SK-N-SH treated with all-trans-retinoic acid at 6 μM for 48 hours (cell line): Measurements from ENCODE around the gene SLC24A5.

ENCODE experiments used
- GLIS3 ChIP-seq: fragments of 250-450 bp; sonication (Bioruptor Pico); IDR thresholded peaks from 2 replicates; pipeline ENCODE4 v1.5.0; 2020; ENCODE audit warnings: mild to moderate bottlenecking, moderate library complexity
- PPARA ChIP-seq: fragments of 250-450 bp; sonication (Bioruptor Pico); IDR thresholded peaks from 2 replicates; pipeline ENCODE4 v1.5.0; 2020; ENCODE audit warnings: mild to moderate bottlenecking, borderline replicate concordance
- RARB ChIP-seq: fragments of 250-450 bp; sonication (Bioruptor Pico); IDR thresholded peaks from 2 replicates; pipeline ENCODE4 v1.8.0; 2021; ENCODE audit warnings: mild to moderate bottlenecking, moderate library complexity
- ZNF565 ChIP-seq: fragments of 450-650 bp; formaldehyde crosslinking; conservative IDR thresholded peaks from 2 replicates; pipeline ENCODE4 v1.5.0; 2020; ENCODE audit warnings: low read depth, mild to moderate bottlenecking, moderate library complexity
- TF ChIP-seq, protein P1 (sequence below): fragments of 250-450 bp; sonication (Bioruptor Pico); IDR thresholded peaks from 2 replicates; pipeline ENCODE4 v1.8.0; 2020; ENCODE audit warnings: mild to moderate bottlenecking, moderate library complexity, borderline replicate concordance
- TF ChIP-seq, protein P2 (sequence below): fragments of 250-450 bp; sonication (Bioruptor Pico); IDR thresholded peaks from 2 replicates; pipeline ENCODE4 v1.5.0; 2020; ENCODE audit warnings: mild to moderate bottlenecking, moderate library complexity
- TF ChIP-seq, protein P3 (sequence below): fragments of 250-450 bp; sonication (Bioruptor Pico); IDR thresholded peaks from 2 replicates; pipeline ENCODE4 v1.5.1; 2021; ENCODE audit warnings: mild to moderate bottlenecking, moderate library complexity

DNA sequence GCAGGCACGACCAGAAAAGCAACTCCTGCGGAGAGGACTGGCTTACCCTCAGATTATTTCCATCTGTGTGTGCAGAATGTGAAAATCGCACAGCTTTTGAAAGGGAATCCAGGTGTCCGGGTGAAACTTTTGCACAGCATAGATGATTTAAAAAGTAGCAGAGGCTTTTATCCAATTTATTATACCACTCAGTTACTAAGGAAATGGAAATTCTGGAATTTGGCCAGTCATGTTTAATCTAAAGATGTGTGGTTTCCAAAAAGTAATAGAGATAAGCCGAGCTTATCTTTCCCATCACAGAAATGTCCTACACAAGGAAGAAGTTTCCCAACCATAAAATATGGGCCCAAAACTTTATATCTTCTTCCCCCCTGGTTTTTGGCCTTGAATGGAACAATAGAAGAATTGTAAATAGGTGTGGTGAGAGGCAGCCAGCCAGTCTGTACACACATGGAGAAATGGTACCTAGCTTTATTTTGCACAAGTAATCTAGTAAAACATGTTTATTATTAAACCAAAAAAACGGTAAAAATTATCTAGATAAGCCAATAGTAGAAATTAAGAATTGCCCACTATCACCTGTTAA lies 19.3 kb upstream of the SLC24A5 start:
- TF ChIP-seq, protein P1, sequence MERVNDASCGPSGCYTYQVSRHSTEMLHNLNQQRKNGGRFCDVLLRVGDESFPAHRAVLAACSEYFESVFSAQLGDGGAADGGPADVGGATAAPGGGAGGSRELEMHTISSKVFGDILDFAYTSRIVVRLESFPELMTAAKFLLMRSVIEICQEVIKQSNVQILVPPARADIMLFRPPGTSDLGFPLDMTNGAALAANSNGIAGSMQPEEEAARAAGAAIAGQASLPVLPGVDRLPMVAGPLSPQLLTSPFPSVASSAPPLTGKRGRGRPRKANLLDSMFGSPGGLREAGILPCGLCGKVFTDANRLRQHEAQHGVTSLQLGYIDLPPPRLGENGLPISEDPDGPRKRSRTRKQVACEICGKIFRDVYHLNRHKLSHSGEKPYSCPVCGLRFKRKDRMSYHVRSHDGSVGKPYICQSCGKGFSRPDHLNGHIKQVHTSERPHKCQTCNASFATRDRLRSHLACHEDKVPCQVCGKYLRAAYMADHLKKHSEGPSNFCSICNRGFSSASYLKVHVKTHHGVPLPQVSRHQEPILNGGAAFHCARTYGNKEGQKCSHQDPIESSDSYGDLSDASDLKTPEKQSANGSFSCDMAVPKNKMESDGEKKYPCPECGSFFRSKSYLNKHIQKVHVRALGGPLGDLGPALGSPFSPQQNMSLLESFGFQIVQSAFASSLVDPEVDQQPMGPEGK (CRISPR knock-in tag) = no peak
- no peak for TF ChIP-seq RARB
- no peak for TF ChIP-seq GLIS3 (CRISPR knock-in tag)
- TF ChIP-seq, protein P2, sequence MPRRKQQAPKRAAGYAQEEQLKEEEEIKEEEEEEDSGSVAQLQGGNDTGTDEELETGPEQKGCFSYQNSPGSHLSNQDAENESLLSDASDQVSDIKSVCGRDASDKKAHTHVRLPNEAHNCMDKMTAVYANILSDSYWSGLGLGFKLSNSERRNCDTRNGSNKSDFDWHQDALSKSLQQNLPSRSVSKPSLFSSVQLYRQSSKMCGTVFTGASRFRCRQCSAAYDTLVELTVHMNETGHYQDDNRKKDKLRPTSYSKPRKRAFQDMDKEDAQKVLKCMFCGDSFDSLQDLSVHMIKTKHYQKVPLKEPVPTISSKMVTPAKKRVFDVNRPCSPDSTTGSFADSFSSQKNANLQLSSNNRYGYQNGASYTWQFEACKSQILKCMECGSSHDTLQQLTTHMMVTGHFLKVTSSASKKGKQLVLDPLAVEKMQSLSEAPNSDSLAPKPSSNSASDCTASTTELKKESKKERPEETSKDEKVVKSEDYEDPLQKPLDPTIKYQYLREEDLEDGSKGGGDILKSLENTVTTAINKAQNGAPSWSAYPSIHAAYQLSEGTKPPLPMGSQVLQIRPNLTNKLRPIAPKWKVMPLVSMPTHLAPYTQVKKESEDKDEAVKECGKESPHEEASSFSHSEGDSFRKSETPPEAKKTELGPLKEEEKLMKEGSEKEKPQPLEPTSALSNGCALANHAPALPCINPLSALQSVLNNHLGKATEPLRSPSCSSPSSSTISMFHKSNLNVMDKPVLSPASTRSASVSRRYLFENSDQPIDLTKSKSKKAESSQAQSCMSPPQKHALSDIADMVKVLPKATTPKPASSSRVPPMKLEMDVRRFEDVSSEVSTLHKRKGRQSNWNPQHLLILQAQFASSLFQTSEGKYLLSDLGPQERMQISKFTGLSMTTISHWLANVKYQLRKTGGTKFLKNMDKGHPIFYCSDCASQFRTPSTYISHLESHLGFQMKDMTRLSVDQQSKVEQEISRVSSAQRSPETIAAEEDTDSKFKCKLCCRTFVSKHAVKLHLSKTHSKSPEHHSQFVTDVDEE = no peak
- no peak for TF ChIP-seq PPARA (CRISPR knock-in tag)
- TF ChIP-seq, protein P3, sequence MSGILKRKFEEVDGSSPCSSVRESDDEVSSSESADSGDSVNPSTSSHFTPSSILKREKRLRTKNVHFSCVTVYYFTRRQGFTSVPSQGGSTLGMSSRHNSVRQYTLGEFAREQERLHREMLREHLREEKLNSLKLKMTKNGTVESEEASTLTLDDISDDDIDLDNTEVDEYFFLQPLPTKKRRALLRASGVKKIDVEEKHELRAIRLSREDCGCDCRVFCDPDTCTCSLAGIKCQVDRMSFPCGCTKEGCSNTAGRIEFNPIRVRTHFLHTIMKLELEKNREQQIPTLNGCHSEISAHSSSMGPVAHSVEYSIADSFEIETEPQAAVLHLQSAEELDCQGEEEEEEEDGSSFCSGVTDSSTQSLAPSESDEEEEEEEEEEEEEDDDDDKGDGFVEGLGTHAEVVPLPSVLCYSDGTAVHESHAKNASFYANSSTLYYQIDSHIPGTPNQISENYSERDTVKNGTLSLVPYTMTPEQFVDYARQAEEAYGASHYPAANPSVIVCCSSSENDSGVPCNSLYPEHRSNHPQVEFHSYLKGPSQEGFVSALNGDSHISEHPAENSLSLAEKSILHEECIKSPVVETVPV (CRISPR knock-in tag) = no peak
- no peak for TF ChIP-seq ZNF565 (CRISPR knock-in tag)
